KOPT-K1 (cell line): ENCODE results near the gene PPIL1.
"Not testable (repeated sequence)": the region's sequence is repeated elsewhere in the genome, so short reads cannot be mapped to it uniquely, and the experiment has no call there.

ENCODE experiments used
- H3K27ac ChIP-seq: fragments of 200-600 bp; sonication (generic); 2 replicates; pipeline ENCODE4 v1.5.1; 2016; ENCODE audit warnings: antibody characterized with exemption, mild to moderate bottlenecking, low read depth, low read length; ENCODE audit not compliant: poor library complexity, severe bottlenecking
- H3K36me3 ChIP-seq: fragments of 200-600 bp; sonication (generic); 2 replicates; pipeline ENCODE4 v1.5.1; 2017; ENCODE audit warnings: antibody characterized with exemption, mild to moderate bottlenecking, low read length, moderate library complexity; ENCODE audit not compliant: insufficient read depth
- H3K9me3 ChIP-seq: fragments of 200-600 bp; sonication (generic); 2 replicates; pipeline ENCODE4 v1.5.1; 2017; ENCODE audit warnings: antibody characterized with exemption, low read length, mild to moderate bottlenecking; ENCODE audit not compliant: insufficient read depth, poor library complexity, severe bottlenecking

PPIL1 gene

GRCh38 chr6:36824253-36824652 is 50.4 kb downstream of the PPIL1 start:
- H3K27ac ChIP-seq = no peak overlapping the region
- H3K9me3 ChIP-seq = no peaks in the 10 kb centered on the region
- no peaks in the 10 kb centered on the region for H3K36me3 ChIP-seq

- H3K36me3 ChIP-seq = no peaks in the 10 kb centered on the region
- no peaks in the 10 kb centered on the region for H3K9me3 ChIP-seq
- H3K27ac ChIP-seq = no peak overlapping the region
Observed at GRCh38 chr6:36823421-36824096, 51.0 kb downstream of the PPIL1 start.

- Histone ChIP-seq H3K27ac (no peak overlapping the region), H3K36me3 (no peaks in the 10 kb centered on the region), H3K9me3 (no peaks in the 10 kb centered on the region)
Observed at GRCh38 chr6:36822506-36823269, 51.9 kb downstream of the PPIL1 start.

GRCh38 chr6:36821581-36822335 is 52.8 kb downstream of the PPIL1 start:
- no peaks in the 10 kb centered on the region for H3K9me3 ChIP-seq
- H3K27ac ChIP-seq = no peak overlapping the region
- no peaks in the 10 kb centered on the region for H3K36me3 ChIP-seq

GRCh38 chr6:36820700-36821580 is 53.7 kb downstream of the PPIL1 start:
- no peaks in the 10 kb centered on the region for H3K9me3 ChIP-seq
- no peaks in the 10 kb centered on the region for H3K36me3 ChIP-seq
- no peak overlapping the region for H3K27ac ChIP-seq

DNA sequence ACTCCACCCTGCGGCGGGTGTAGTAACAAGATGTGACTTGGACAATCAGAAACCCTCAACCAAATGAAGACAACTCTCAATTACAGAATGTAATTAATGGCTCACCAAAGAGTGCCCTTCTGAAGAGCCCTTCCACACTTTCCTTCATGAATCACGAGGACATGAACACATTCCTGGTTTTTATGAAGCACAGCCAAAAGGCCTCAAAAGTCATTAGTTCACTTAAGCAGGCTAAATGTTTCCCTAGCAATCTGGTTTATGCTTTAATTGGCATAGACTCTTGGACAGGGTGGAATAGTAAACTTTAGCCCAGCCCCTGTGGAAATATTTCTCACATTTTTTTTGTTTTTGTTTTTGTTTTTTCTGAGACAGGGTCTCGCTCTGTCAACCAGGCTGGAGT is 55.8 kb downstream of the PPIL1 start:
- Histone ChIP-seq H3K36me3 (no peaks in the 10 kb centered on the region), H3K27ac (no peak overlapping the region), H3K9me3 (no peaks in the 10 kb centered on the region)

- no peak overlapping the region for H3K27ac ChIP-seq
- H3K9me3 ChIP-seq = no peaks in the 10 kb centered on the region
- H3K36me3 ChIP-seq = no peaks in the 10 kb centered on the region
Observed at GRCh38 chr6:36817847-36818246, 56.8 kb downstream of the PPIL1 start.

DNA sequence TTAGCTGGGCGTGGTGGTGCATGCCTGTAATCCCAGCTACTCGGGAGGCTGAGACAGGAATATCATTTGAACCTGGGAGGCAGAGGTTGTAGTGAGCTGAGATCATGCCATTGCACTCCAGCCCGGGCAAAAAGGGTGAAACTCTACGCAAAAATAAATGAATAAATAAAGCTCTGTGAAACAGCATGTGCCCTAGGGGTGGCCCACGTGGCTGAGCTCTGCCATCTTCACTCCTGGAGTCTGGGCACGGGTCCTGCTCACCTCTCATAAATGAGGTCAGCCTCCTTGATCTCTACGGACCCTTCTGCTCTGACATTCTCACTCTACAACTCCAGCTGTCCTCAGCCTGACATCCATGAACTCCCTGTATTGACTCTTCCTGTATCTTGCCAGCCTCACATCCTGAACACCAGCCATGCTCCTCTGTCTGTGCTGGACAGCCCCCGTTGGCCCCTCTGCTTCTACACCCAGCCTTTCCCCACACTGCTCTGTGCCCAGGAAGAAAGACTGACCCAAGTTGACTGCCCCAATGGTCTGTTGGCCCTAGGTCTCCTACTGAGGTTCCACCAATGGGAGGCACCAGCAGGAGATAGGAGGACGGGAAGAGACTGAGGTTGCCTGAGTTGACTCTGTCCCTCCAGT is 57.3 kb downstream of the PPIL1 start:
- Histone ChIP-seq H3K9me3 (no peaks in the 10 kb centered on the region), H3K36me3 (no peaks in the 10 kb centered on the region)

GRCh38 chr6:36815962-36816735 is 58.5 kb downstream of the PPIL1 start:
- Histone ChIP-seq H3K36me3 (no peaks in the 10 kb centered on the region), H3K27ac (no peak overlapping the region), H3K9me3 (no peaks in the 10 kb centered on the region)

More for the DNA sequence above, 57.3 kb downstream of the PPIL1 start:
- H3K27ac ChIP-seq = no peak overlapping the region

DNA sequence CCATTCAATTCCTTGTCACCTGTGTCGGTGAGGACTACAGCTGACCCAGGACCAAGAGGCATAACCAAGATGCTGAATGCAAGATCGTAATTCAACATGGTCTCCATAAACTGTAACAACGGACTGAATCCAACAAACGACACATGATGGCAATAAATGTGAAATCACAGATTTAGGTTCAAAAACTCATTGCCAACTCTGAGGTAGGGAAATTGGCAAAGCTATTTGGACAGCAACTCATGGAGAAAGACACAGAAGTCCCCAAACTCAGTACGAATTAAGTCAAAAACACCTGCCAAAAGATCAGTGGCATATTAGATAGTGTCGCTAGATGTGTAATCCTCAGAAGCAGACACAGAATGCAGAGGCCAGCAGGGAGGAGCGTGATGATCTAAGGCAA is 60.4 kb downstream of the PPIL1 start:
- Histone ChIP-seq H3K27ac (no peak overlapping the region), H3K9me3 (no peaks in the 10 kb centered on the region), H3K36me3 (no peaks in the 10 kb centered on the region)

GRCh38 chr6:36813526-36813925 is 61.1 kb downstream of the PPIL1 start:
- no peaks in the 10 kb centered on the region for H3K9me3 ChIP-seq
- H3K36me3 ChIP-seq = no peaks in the 10 kb centered on the region

DNA sequence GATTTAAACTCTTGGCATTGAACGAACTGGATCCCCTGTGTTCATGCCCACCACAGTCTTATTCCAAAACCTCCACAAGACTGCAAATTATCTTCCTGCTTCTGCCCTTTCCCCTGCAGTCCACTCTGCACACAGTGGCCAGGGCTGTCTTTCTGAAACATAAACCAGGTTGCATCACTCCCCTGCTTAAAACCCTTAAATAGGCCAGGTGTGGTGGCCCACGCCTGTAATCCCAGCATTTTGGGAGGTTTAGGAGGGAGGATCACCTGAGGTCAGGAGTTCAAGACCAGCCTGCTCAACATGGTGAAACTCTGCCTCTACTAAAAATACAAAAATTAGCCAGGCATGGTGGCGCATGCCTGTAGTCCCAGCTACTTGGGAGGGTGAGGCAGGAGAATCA is 61.6 kb downstream of the PPIL1 start:
- not testable (repeated sequence) for H3K27ac ChIP-seq, H3K9me3 ChIP-seq, H3K36me3 ChIP-seq

More at GRCh38 chr6:36813526-36813925, 61.1 kb downstream of the PPIL1 start:
- no peak overlapping the region for H3K27ac ChIP-seq

- Histone ChIP-seq H3K9me3 (no peaks in the 10 kb centered on the region), H3K36me3 (no peaks in the 10 kb centered on the region), H3K27ac (no peak overlapping the region)
Observed at GRCh38 chr6:36809941-36810803, 64.4 kb downstream of the PPIL1 start.
